Activated T-helper 1 cell treated with anti-CD3 and anti-CD28 coated beads, Interleukin-2, amount 50 U/mL, for 16 hours (primary cell): Measurements from ENCODE around the gene CYP4A22.
"Not testable (repeated sequence)": the region's sequence is repeated elsewhere in the genome, so short reads cannot be mapped to it uniquely, and the experiment has no call there.

Experiments used
- DNase-seq, 2 donors: peaks; one replicate each; pipeline ENCODE4 v3.0.0-alpha.2; 2020; ENCODE audit warnings: low read depth in 1 of 2, low spot score in 1 of 2

Gene CYP4A22

DNA sequence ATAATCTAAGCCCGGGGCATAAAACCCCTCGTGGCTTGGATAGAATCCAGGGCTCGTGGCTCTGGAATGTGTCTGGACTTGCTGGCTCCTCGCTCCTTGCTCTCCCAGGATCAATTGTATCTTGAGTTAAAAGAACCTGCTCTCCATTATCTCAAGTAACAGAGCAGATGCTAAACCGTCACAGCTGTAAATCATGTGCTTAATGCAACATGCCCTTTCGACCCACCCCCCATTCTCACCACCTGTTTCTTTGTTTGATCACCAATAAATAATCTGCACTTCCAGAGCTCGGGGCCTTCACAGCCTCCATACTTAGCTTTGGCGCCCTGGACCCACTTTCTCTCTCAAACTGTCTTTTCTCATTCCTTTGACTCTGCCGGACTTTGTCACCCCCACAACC, 11.9 kb downstream of the CYP4A22 start:
- not testable (repeated sequence) for DNase-seq

DNA sequence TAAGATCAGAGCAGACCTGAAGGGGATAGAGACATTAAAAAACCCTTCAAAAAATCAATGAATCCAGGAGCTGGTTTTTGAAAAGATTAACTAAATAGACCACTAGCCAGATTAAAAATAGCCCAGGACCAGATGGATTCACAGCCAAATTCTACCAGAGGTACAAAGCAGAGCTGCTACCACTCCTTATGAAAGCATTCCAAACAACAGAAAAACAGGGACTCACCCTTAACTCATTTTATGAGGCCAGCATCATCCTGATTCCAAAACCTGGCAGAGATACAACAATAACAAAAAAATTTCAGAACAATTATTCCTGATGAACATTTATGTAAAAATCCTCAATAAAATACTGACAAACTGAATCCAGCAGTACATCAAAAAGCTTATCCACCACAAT, 19.2 kb downstream of the CYP4A22 start:
- DNase-seq = not testable (repeated sequence)

DNA sequence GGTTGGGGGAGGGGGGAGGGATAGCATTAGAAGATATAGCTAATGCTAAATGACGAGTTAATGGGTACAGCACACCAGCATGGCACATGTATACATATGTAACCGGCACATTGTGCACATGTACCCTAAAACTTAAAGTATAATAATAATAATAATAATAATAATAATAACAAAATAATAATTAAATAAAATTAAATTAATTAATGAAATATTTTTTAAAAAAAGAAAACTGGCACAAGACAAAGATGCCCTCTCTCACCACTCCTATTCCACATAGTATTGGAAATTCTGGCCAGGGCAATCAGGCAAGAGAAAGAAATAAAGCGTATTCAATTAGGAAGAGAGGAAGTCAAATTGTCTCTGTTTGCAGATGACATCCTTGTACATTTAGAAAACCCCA, 20.7 kb downstream of the CYP4A22 start:
- DNase-seq = not testable (repeated sequence)

DNA sequence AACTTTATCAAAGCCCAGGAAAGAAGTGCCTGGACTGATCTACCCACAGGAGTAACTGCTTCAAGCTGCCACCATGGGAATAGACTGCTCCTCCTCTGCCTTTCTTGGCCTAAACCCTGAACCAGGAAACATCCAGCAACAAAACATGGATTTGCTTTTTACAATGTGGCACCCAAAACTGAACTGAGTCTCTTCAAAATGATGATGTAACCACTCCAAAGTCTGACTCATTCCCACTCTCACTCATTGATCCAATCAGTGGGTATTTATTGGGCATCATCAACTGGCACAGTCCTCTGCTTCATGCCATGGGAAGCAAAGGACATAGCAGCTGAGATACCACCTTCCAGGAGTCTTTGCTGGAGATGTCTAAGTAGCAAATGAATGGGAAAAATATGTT, 23.5 kb downstream of the CYP4A22 start:
- no peak for DNase-seq

DNA sequence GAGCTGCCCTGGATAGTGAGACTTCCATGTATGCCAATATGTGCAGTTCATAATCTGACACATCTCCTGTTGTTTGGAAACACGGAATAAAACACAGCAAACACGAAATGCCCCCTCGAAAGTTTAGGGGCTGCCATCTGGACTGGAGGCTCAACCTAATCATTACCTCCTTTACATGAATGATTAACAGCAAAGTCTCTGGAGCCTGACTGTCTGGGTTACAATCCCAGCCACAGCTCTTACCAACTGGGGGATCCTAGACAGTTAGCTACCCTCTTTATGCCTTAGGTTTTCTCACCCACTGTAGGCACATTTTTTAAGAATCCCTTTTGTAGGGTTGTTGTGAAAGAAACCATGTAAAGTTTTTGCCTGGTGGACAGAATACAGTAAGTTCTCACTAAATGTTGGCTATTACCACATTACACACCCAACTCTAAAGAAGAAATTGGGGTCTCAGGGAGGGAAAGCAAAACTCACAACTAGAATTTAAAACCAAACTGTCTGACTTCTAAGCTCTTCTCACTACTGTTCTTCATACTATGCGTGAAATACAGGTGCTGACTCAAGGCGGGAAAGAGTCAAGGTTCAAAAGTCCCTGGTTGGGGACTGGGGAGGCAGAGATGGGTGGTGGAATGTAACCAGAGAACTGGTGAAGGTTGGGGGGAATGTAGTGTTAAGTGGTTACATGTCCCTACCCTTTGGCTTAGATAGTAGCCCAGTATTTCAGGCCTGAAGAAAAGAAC, 24.2 kb downstream of the CYP4A22 start:
- no peak for DNase-seq

DNA sequence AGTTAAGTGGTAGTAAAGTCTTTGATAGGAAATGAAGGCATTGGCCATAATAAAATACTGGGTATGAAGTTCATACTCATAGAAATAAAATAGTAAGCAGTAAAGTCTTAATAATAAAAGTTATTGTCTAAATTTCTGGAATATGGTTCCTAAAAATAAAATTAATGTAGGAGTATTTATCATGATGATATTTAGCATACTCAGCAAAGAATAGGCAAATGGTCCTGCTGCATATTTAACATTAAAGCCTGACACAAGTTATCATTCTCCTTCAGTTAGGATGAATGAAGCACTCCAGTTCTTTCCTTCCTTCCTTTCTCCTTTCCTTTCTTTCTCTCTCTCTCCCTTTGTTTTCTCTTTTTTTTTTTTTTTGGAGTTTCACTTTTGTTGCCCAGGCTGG, 27.3 kb downstream of the CYP4A22 start:
- DNase-seq = no peak

DNA sequence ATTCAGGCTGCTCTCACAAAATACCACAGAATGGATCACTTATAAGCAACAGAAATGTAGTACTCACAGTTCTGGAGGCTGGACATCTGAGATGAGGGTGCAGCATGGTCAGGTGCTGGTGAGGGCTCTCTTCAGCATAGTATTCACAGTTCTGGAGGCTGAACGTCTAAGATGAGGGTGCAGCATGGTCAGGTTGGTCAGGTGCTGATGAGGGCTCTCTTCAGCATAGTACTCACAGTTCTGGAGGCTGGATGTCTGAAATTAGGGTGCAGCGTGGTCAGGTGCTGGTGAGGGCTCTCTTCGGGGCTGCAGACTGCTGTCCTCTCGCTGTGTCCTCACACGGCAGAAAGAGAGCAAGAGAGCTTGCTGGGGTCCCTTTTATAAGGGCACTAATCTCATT, 35.5 kb downstream of the CYP4A22 start:
- no peak for DNase-seq

DNA sequence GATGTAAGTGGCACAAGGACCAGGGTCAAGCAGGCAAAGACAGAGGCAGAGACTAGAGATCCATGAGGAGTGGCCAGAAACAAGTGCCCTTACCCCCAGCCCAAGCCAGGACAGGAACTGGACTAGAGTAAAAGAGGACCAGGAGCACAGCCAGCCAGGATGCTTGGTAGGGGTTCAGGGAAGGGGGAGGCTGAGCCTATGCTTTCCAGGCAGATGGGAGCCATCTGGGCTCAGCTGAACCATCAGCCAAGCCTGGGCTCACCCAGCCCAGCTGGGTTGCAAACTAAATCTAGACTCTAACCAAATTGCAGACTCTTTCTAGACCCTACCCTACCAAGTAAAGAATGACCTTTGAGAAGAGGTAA, 37.4 kb downstream of the CYP4A22 start:
- DNase-seq = no peak

DNA sequence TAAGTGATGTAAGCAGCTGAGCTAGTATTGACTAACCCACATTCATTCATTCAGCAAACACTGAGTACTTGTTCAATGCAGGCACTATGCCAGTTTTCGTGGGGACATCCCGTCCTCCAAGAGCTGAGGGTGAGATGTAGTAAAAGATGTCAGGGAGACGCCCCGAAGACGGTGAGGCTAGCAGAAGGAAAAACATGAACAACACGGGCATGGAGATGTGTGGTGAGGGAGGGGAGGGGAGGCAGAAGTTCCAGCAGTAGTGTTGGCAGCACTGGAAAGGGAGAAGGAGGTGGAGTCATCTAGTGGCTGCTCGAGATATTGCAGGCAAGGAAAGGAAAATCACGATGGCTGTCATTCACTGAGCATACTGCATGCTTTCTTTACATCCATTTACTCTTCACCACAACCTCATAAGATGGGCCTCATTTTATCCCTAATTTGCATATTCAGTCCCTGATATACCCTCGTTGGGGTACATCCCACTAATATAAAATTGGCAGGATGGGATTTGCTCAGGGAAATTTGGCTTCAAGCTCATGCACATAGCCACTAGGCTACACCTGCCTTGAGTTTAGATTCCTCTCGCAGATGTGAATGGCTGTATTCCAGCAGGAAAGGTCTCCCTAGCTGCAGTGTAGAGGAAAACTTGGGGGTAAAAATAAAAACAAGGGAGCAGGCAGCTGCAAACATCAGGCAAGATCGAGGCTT, 38.1 kb downstream of the CYP4A22 start:
- no peak for DNase-seq

DNA sequence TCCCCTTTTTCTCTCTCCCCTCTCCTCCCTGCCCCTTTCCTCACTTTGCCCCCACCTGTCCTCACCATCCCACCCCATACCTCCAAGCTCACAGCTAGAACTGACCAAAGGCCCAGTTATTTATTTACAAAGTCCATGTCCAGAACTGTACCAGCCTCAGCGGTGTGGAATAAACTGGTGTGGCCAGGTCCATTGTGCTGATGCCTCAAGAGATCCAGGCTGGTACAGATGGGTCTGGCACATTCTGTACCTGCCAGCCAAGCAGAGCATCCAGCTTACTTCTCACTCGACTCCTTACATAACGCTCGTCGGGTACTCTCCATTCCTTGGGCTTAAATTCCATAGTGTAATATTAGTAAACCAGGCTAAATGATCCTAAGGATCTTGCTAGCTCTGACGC, 40.8 kb downstream of the CYP4A22 start:
- no peak for DNase-seq

DNA sequence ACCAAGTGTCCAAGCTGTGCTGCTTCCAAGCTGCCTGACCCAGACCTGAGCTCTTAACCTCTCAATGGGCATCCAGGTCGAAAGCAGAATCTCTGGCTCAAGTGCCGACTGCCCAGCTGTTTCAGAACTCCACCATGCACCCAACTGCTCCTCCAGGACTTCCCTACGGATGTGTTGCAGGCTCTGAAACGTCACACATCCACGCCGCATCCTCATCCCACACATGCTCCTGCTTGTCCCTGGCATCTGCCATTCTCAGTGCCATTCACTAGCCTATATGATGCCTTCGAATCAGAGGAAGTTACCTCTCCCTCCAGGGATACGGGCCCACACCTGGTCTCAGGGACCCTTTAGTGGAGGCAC, 41.4 kb downstream of the CYP4A22 start:
- no peak for DNase-seq

DNA sequence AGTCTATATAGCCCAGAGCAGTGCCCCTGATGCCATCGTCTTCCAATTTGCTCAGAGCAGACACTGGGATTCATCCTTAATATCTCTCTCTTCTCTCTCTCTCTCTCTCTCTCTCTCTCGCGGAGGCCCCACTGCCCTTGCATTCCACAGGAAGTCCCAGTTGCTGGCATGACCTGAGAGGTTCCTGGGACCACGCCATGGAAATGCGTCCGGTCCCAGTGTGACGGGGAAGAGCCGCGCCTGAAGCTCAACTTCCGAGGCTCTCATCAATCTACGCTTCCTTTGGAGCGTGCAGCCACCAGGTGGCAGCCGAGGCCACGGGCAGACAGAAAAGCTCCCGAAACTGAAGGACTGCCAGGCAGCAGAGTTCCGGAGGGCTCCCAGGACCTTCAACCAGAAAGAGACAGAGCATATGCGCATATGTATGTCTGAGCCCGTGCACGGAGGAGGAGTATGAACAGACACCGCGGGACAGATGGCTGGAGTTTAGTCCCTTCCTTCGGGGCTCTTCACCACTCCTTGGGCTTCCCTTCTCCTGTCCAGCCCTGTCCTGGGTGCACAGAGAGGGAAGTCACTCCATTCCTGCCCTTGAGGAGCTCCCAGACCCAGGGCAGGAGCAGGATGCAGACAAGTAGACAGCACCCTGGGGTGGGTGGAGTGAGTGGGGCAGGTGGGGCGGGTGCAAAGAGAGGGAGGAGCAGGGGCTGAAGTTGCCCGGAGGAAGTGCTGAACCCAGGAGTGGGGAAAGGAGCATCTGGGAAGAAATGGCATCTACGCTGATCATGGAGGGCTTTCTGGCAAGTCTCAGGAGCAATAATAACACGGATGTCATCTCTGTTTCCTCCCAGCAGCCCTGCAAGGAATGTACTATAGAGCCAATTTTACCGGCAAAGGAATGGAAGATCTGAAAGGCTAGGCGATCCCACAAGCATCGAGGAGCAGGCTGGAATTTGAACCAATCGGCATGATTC, 42.1 kb downstream of the CYP4A22 start:
- peak; percentile 41 to 48 for DNase-seq

DNA sequence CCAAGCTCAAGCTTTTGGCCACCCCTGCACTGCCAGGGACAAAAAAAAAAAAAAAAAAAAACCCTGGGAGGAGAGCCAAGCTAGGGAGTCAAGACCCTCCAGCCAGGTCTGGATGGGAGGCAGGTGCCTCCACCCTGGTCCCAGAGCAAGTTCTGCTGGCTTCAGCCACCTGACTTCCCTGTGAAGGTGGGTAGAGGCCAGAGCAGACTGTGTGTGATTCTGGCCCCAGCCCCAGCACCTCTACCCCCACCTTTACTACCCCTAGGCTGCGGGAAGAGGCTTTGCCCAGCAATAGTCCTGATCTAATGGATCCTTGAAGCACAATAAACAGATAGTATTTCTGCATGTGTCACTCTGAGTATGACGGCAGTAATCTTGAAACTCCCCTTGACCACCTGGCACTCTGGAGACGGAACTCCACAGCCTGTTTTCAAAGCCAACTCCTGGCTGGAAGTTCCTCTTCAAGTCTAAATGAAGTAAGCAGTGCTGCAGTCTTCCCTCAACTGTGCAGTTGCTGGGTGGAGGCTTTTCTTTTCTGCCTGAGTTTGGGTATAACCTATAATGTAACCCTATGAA, 42.8 kb downstream of the CYP4A22 start:
- DNase-seq = no peak

DNA sequence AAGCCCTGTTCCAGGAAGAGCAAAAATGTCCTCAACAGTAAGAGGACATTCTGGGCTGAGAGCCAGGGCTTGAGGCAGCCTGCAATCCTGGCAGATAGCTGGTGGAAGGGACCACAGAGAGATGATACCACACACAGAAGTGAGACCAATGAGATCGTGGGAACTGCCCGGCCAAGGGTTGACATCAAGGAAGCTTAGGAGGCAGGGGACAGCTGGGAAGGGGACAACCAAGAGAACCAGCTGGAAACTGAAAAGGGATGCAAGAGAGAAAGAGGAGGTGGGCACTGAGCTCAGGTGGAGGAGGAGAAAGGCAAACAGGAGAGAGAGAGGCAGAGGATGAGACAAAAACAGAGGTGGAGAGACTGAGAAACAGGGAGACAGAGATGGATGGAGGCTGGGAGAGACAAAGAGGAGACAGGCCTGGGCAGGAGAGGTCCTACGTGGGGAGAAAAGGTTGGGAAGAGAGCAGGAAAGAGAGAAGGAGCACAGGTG, 43.4 kb downstream of the CYP4A22 start:
- no peak for DNase-seq

DNA sequence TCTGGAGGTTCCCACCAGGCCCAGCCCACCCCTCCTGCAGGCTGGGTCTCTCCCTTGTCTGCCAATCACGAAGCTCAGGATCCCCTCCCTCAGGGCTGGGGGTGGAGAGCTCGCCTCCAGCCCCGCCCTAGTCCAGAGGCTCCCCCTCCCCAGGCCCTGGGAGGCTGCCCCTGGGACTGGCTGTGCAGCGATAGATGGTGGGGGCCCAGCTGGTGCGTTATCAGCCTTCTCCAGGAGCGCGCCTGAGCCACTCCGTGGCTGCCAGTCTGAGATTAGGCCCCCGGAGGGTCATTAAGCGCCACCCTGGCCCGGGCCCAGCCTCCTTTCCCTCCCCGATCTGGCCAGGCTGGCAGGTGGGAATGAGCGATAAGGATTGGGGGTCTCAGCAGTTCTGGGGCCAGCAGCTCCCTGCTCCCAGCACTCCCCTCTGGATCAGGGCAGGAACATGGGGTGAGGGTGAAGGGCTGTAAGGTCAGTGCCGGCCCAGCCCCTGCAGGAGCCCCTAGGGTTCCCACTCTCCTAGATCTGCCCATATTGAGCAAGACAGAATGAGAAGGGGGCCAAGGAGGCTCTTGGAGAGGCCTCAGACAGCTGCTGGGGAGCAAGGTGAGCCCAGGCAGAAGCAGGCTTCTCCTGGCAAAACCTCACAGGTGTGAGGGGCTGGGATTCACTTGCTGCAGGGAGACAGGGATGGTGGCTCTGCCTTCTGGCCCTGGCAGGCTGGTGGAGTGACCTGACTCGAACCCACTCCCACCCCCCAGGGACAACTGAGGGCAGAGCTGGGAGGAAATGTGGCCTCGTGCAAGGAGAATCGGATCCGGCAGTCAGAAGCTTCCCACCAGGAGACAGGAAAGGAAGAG, 44.1 kb downstream of the CYP4A22 start:
- no peak for DNase-seq

DNA sequence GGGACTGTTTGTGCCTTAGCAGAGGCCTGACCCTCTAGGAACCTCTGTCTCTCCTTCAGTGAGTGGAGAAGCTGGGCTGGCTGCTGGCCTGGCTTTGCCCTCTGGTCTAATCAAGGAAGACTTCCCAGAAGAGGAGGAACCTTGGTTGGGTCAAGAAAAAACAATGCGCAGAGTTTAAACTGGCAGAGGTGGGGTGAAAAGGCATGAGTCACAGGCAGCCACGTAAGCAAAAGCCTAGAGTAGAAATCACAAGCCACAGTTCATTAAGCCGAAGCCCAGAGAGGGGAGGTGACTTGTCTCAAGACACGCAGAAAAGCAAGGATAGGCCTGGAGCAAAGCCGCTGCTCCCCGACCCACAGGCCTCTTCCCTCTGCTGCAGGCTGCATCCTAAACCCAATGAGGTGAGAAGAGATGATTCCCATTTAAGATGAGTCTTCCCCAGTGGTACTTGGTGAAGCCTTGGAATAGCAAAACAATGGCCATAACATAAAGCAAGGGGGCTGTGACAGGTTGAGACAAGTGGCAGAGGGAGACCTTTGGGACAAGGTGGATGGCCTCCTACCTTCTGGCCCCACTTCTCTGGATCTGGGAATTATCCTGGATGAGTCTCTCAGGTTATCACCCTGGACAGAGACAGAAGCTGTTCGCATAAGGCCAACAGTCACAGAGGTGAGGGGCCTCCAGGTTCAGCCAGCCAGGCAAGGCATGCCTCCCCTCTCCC, 44.9 kb downstream of the CYP4A22 start:
- DNase-seq = no peak

DNA sequence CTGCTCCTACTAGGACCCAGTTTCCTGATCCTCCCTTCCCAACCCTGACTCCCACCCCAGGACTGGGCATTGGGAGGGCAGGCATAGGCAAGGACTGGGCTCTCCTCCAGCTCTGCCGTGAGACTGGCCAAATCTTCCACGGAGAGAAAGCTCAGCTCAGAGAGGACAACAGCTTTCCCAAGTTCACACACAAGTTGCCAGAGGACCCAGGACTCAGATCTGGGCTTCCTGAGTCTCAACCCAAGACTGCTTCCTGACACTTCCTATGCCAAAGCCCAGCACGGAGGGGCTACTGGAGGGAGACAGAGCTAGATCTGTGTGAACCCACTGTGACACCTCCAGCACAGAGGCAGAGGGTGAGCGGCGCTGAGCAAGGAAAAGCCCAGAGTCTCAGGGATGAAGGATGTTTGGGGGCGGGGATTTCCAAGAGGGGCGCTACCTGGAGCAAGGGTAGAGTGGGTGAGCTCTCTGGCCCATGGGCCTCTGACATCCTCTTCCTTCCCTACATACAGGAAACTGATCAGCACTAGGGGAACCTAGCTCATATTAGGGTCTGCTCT, 45.5 kb downstream of the CYP4A22 start:
- no peak for DNase-seq

DNA sequence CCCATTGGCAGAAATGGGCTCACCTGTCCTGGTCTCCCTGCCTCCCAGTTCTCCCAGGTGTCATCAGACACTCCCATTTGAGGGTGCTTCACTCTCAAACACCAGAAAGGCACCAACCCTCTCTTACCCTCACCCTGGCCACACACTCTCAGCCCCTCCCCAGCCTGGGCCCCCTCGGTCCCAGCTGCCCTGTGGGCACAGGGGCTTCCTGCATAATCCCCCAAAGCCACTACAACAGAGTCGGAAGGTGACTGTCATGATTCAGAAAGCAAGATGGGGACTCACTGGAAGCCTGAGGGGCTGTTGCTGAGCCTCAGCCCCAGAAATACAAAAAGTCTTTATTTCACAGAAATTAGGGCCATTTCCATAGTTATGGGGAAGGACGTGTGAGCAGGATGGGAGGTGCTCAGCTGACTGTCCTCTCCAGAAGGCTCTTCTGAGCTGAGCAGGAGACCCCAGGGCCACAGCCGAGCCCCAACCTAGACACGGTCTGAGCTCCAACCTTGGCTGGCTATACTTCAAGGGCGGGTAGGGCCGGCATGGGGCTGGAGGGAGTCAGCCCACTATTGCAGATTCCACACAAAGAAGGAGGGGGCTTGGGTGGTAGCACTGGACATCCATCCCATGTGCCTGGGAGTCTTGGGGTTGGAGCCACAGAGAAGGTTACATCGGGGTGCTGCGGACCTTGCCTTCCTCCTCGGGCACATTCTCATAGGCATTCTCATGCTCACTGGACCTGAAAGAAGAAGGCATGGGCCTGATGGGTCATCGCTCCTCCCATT, 46.3 kb downstream of the CYP4A22 start:
- no peak for DNase-seq
